Spleen (tissue), 7 donors: ENCODE measurements around the gene RAPGEF4.

Experiments
- POLR2AphosphoS5 ChIP-seq, 3 donors: sonication (generic); formaldehyde crosslinking; IDR thresholded peaks; one replicate each; pipeline ENCODE4 v1.5.1; 2017; ENCODE audit warnings: antibody characterized with exemption in 3 of 3
- TF ChIP-seq, protein P1 (sequence below), 11 experiments: fragments of 200-600 bp in 7 of 11; fragments of 450-650 bp in 4 of 11; sonication (generic) in 4 of 11; IDR thresholded peaks in 8 of 11; conservative IDR thresholded peaks in 3 of 11; 1 replicate in 7 of 11; 2 replicates in 4 of 11; pipeline versions ENCODE4 v1.4.0 to v1.8.0; 2016 to 2021; ENCODE audit warnings: antibody characterized with exemption in 11 of 11, inconsistent platforms in 4 of 11, mild to moderate bottlenecking in 1 of 11
- donor health status: DM: no; HTN: no; CAD: no; lungs with moderate emphysema.
- donor health status: DM: no; HTN: no; CAD: no.
- donor health status: DM: no; HTN: no; CAD: no.

DNA sequence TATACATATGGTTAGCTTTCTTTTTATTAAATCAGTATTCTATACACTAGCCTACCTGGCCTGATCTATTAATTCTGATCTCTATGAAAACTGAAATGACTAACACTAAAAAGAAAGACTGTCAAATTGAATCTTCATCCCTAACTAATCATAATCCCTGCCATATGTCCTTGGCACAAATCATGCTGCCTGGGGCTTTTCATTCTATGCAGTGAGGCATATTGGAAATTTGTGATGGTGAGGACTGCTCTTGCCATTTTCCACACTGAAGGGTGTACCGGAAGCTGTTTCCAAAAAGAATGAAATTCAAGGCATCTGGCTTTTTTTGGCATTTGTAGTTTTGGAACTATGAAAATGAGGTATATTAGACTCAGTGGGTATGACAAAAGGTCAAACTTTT is 39.7 kb downstream of the RAPGEF4 start:
- TF ChIP-seq, protein P1, sequence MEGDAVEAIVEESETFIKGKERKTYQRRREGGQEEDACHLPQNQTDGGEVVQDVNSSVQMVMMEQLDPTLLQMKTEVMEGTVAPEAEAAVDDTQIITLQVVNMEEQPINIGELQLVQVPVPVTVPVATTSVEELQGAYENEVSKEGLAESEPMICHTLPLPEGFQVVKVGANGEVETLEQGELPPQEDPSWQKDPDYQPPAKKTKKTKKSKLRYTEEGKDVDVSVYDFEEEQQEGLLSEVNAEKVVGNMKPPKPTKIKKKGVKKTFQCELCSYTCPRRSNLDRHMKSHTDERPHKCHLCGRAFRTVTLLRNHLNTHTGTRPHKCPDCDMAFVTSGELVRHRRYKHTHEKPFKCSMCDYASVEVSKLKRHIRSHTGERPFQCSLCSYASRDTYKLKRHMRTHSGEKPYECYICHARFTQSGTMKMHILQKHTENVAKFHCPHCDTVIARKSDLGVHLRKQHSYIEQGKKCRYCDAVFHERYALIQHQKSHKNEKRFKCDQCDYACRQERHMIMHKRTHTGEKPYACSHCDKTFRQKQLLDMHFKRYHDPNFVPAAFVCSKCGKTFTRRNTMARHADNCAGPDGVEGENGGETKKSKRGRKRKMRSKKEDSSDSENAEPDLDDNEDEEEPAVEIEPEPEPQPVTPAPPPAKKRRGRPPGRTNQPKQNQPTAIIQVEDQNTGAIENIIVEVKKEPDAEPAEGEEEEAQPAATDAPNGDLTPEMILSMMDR (IDR thresholded peaks at IDR 0.05 in 8 of 11, conservative IDR thresholded peaks at IDR 0.05 in 3 of 11) = no peak
- TF ChIP-seq POLR2AphosphoS5 (IDR thresholded peaks at IDR 0.05) = no peak
